GM21526 (cell line): ENCODE results near the gene ZNF628.

ENCODE experiments used
- ATAC-seq: cut with Tn5 transposase; IDR thresholded peaks from one replicate; pipeline ENCODE4 v1.9.1; 2021; ENCODE audit warnings: moderate library complexity; ENCODE audit not compliant: unreplicated experiment, low FRiP score

Gene ZNF628

GRCh38 chr19:55464662-55465054 lies 11.8 kb upstream of the ZNF628 start, which contains the start of gene C19orf85:
Gene C19orf85 (minus strand): TSS chr19:55464751. CDS start chr19:55464554, 197 bp downstream.
- no peak for ATAC-seq

GRCh38 chr19:55465460-55466240 lies 10.8 kb upstream of the ZNF628 start:
- no peak for ATAC-seq

- ATAC-seq, result no peak
Observed at GRCh38 chr19:55466241-55466614, 10.2 kb upstream of the ZNF628 start.

- peak; percentile 48 for ATAC-seq
Observed at GRCh38 chr19:55467236-55468053, 9.0 kb upstream of the ZNF628 start.

- no peak for ATAC-seq
Observed at GRCh38 chr19:55468054-55468393, 8.4 kb upstream of the ZNF628 start.

- no peak for ATAC-seq
Observed at GRCh38 chr19:55471266-55471665, 5.2 kb upstream of the ZNF628 start.

- ATAC-seq, result no peak
Observed at GRCh38 chr19:55472463-55472862, 4.0 kb upstream of the ZNF628 start.

- no peak for ATAC-seq
Observed at GRCh38 chr19:55473225-55474012, 3.0 kb upstream of the ZNF628 start.

- no peak for ATAC-seq
Observed at GRCh38 chr19:55474269-55475265, 1.9 kb upstream of the ZNF628 start.

- ATAC-seq, result no peak
Observed at GRCh38 chr19:55477905-55478304, 1.5 kb downstream of the ZNF628 start.

GRCh38 chr19:55478364-55478763 lies 1.9 kb downstream of the ZNF628 start:
- no peak for ATAC-seq

GRCh38 chr19:55479045-55479444 lies 2.6 kb downstream of the ZNF628 start:
- ATAC-seq, result no peak

- ATAC-seq, result no peak
Observed at GRCh38 chr19:55479451-55480230, 3.2 kb downstream of the ZNF628 start.

GRCh38 chr19:55481148-55481793 lies 4.9 kb downstream of the ZNF628 start:
- no peak for ATAC-seq

GRCh38 chr19:55481794-55482155 lies 5.4 kb downstream of the ZNF628 start:
- no peak for ATAC-seq

GRCh38 chr19:55482156-55482961 lies 5.9 kb downstream of the ZNF628 start:
- ATAC-seq, result no peak

GRCh38 chr19:55482967-55483705 lies 6.7 kb downstream of the ZNF628 start:
- no peak for ATAC-seq
